ENCODE data around the gene TRIM56. TPM values are rescaled to one million over a fixed set of nuclear protein-coding genes. Genes with fewer than 3 reads are reported as not detected.

TRIM56 gene
- 20.4 and 25.3 TPM in 2 replicates for total RNA-seq

GRCh38 chr7:101085162-101085964 lies at the start of gene TRIM56:
Gene TRIM56, plus strand, starts transcription at chr7:101085481. Its CDS starts 1,832 bp downstream, at chr7:101087313.

GRCh38 chr7:101126651-101127459 lies 41.6 kb downstream of the TRIM56 start, which contains the start of gene SERPINE1:
Gene SERPINE1, plus strand, starts transcription at chr7:101127104. Its CDS starts 1,290 bp downstream, at chr7:101128394.

Other genes with a start within 250 kb of the TRIM56 start
- gene SLC12A9, start 232.8 kb upstream of the TRIM56 start, total RNA-seq: 29.4 and 30.2 TPM in 2 replicates
- 139 and 186 TPM in 2 replicates for gene TRIP6, start 218.1 kb upstream of the TRIM56 start, total RNA-seq
- gene SRRT, start 210.4 kb upstream of the TRIM56 start, total RNA-seq: 39.8 and 50.5 TPM in 2 replicates
- 7.9 and 9.2 TPM in 2 replicates for gene UFSP1, start 195.8 kb upstream of the TRIM56 start, total RNA-seq
- gene ACHE, start 189.6 kb upstream of the TRIM56 start, total RNA-seq: 0.49 TPM in 2 replicates
- gene MUC3A, start 135.9 kb upstream of the TRIM56 start, total RNA-seq: not detected in 2 replicates
- gene MUC12, start 115.9 kb upstream of the TRIM56 start, total RNA-seq: under 0.01 TPM in 1 of 2 replicates, not detected in the other
- gene MUC17, start 65.4 kb upstream of the TRIM56 start, total RNA-seq: not detected in 2 replicates
- gene SERPINE1, start 41.6 kb downstream of the TRIM56 start, total RNA-seq: 290 and 467 TPM in 2 replicates
- 124 and 145 TPM in 2 replicates for gene AP1S1, start 69.0 kb downstream of the TRIM56 start, total RNA-seq
- gene VGF, start 80.1 kb downstream of the TRIM56 start, total RNA-seq: 0.16 TPM in 1 of 2 replicates, not detected in the other
- not detected in 2 replicates for gene NAT16, start 94.8 kb downstream of the TRIM56 start, total RNA-seq
- gene MOGAT3, start 115.6 kb downstream of the TRIM56 start, total RNA-seq: not detected in 2 replicates
- gene PLOD3, start 132.1 kb downstream of the TRIM56 start, total RNA-seq: 84.5 and 87.3 TPM in 2 replicates
- gene ZNHIT1, start 132.7 kb downstream of the TRIM56 start, total RNA-seq: 49.8 and 60.1 TPM in 2 replicates
- gene CLDN15, start 152.3 kb downstream of the TRIM56 start, total RNA-seq: 4.1 TPM in 2 replicates
- gene FIS1, start 159.6 kb downstream of the TRIM56 start, total RNA-seq: 88.1 and 118 TPM in 2 replicates
- 26.6 and 31.0 TPM in 2 replicates for gene IFT22, start 236.3 kb downstream of the TRIM56 start, total RNA-seq

All from hair follicle dermal papilla cell (primary cell).